Esophagus mucosa (tissue), 1 donor: ENCODE results near the gene SRM. TPM values are rescaled to one million over a fixed set of nuclear protein-coding genes. Genes with fewer than 3 reads are reported as not detected.

Experiments
- ATAC-seq: fragments of 200-7000 bp; cut with Tn5 transposase; one replicate; pipeline ENCODE4 v1.9.1; 2020
- total RNA-seq: library from RNA; stranded (reverse); gene quantifications from one replicate; pipeline ENCODE4 v1.2.4, GENCODE V29; 2023
- donor health status: DM: yes; HTN: yes; CAD: no.

The SRM gene
- total RNA-seq, 1 donor from 2014 or later, result 54.6 TPM

GRCh38 chr1:11012260-11013159, 47.3 kb downstream of the SRM start, which contains the start of gene TARDBP:
TARDBP (plus strand) TSS chr1:11012654; CDS start chr1:11013728, 1,074 bp downstream.
- peak; percentile 96 for ATAC-seq

Other genes starting within 250 kb of the SRM start
- gene TARDBP, start 47.4 kb downstream of the SRM start, total RNA-seq, result 94.1 TPM
- not detected for gene MASP2, start 12.8 kb downstream of the SRM start, total RNA-seq
- gene EXOSC10, start 39.9 kb upstream of the SRM start, total RNA-seq, result 35.2 TPM
- not detected for gene ANGPTL7, start 129.3 kb upstream of the SRM start, total RNA-seq
- 24.0 TPM for gene MTOR, start 202.5 kb upstream of the SRM start, total RNA-seq
- 7.6 TPM for gene UBIAD1, start 213.2 kb upstream of the SRM start, total RNA-seq